Right lobe of liver (tissue), 6 donors: Measurements from ENCODE around the gene TSPAN9. TPM values are rescaled to one million over a fixed set of nuclear protein-coding genes. Genes with fewer than 3 reads are reported as not detected.

Source experiments
- ATAC-seq, 4 donors: fragments of 200-7000 bp; cut with Tn5 transposase; one replicate each; pipeline ENCODE4 v1.9.1; 2020; ENCODE audit warnings: mild to moderate bottlenecking in 4 of 4, moderate library complexity in 4 of 4
- DNase-seq, 3 donors: peaks; one replicate each; pipeline ENCODE4 v3.0.0-alpha.2; 2020
- H3K27ac ChIP-seq, 3 donors: fragments of 200-600 bp; one replicate each; pipeline ENCODE4 v1.8.0; 2022
- H3K27me3 ChIP-seq, 2 donors: fragments of 200-600 bp; one replicate each; pipeline ENCODE4 v1.8.0; 2022
- H3K36me3 ChIP-seq, 4 donors: fragments of 200-600 bp; sonication (generic) in 1 of 4; one replicate each; pipeline versions ENCODE4 v1.5.1 to v1.8.0; 2017 to 2022; ENCODE audit warnings: control low read depth in 1 of 4
- H3K4me1 ChIP-seq, 4 donors: fragments of 200-600 bp; sonication (generic) in 1 of 4; one replicate each; pipeline versions ENCODE4 v1.5.1 to v1.8.0; 2017 to 2022; ENCODE audit warnings: control low read depth in 1 of 4
- H3K4me3 ChIP-seq, 3 donors: fragments of 200-600 bp; one replicate each; pipeline ENCODE4 v1.8.0; 2022
- H3K9me3 ChIP-seq, 4 donors: fragments of 200-600 bp; sonication (generic) in 1 of 4; one replicate each; pipeline versions ENCODE4 v1.5.1 to v1.8.0; 2017 to 2022; ENCODE audit warnings: control low read depth in 1 of 4
- POLR2A ChIP-seq: fragments of 450-650 bp; IDR thresholded peaks from one replicate; pipeline ENCODE4 v1.6.1; 2017; ENCODE audit warnings: antibody characterized with exemption, mild to moderate bottlenecking
- whole genome bisulfite sequencing: methylation state at CpG from one replicate; pipeline ENCODE4 v1.1.6; 2018; ENCODE audit warnings: low coverage, low lambda C conversion rate; ENCODE audit not compliant: insufficient coverage; ENCODE audit errors: missing lambda C conversion rate; 5-methylcytosine and 5-hydroxymethylcytosine counted together
- intact Hi-C, 2 donors: fragments of 100-400 bp; cut with DNase I; formaldehyde crosslinking; loops; one replicate each; pipeline versions ENCODE4 v1.11.2 to v1.14.1; 2022
- total RNA-seq, 6 experiments: library from RNA; depleted of rRNA in 2 of 6; stranded (reverse); fragments of >200 nt in 2 of 6; fragmentation: NEBNext Ultra II Directional in 3 of 6; extraction: Animal tissue kit (Norgen Biotek cat#: 25700) in 3 of 6; gene quantifications; one replicate each; pipeline versions ENCODE4 v1.1.0 to v1.2.4, GENCODE V29; 2016 to 2023
- TF ChIP-seq, protein P1 (sequence below), 4 donors: fragments of 200-600 bp in 3 of 4; fragments of 450-650 bp in 1 of 4; IDR thresholded peaks; one replicate each; pipeline versions ENCODE4 v1.5.1 to v1.8.0; 2016 to 2022; ENCODE audit warnings: antibody characterized with exemption in 4 of 4, mild to moderate bottlenecking in 2 of 4
- donor health status: DM: no; HTN: yes; CAD: no.
- donor health status: DM: no; HTN: no; CAD: no.
- donor health status: DM: no; HTN: no; CAD: no.
- donor health status: DM: no; HTN: yes; CAD: no.
- donor health status: DM: no; HTN: yes; CAD: no.

TSPAN9 gene
- total RNA-seq, 6 experiments from 2014 or later, result 23.7 to 53.2 (median 39.8) TPM

DNA sequence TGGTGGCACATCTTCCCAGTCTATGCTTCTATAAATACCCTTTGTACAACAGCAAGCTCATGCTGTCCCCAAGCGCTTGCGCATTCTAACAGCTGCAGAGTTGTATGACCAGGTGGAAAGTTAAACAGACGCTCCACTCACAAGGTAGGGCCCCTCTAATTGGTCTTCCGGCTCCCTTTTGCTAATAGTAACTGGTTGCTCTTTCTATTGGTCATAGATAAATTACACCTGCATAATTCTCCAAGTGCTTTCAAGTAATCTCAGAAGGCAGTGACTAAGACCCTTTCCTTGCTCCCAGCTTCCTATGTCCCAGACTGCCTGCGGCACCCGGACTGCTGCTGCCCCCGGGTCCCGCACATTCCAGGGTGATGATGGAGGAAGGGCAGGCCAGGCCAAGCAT is 6.1 kb upstream of the TSPAN9 start:
- no peak for ATAC-seq

DNA sequence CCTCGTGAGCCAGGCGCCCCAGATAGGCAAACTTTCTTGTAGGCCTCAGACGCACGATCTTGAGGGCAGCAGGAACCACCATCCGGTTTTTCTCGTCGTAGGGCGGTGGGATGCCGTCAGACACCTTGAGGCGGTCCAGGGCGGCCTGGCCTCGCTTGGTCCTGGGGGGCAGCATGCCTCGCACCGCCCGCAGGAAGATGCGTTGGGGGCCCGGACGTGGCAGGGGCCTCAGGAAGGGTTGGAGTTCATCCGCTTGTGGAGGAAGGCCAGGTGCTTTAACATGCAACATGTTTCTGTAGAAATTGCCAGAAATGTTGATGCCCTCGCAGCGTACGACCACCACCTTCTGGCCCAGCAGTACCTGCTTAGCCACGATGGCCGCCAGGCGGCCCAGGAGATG is 5.5 kb upstream of the TSPAN9 start:
- TF ChIP-seq, protein P1, sequence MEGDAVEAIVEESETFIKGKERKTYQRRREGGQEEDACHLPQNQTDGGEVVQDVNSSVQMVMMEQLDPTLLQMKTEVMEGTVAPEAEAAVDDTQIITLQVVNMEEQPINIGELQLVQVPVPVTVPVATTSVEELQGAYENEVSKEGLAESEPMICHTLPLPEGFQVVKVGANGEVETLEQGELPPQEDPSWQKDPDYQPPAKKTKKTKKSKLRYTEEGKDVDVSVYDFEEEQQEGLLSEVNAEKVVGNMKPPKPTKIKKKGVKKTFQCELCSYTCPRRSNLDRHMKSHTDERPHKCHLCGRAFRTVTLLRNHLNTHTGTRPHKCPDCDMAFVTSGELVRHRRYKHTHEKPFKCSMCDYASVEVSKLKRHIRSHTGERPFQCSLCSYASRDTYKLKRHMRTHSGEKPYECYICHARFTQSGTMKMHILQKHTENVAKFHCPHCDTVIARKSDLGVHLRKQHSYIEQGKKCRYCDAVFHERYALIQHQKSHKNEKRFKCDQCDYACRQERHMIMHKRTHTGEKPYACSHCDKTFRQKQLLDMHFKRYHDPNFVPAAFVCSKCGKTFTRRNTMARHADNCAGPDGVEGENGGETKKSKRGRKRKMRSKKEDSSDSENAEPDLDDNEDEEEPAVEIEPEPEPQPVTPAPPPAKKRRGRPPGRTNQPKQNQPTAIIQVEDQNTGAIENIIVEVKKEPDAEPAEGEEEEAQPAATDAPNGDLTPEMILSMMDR (IDR thresholded peaks at IDR 0.05), result no peak
- TF ChIP-seq POLR2A, result no peak
- intact Hi-C loops, result loop anchor here (5.0 to 10.0 kb wide), 4 partner anchors 63 to 206 kb away; no protein-coding TSS in a partner anchor
- DNase-seq (no peak), ATAC-seq (no peak)
- no peaks in the 10 kb centered on the region for H3K27me3 ChIP-seq
- H3K9me3 ChIP-seq, result no peaks in the 10 kb centered on the region
- H3K36me3 ChIP-seq, result no peaks in the 10 kb centered on the region
- H3K4me3 ChIP-seq, result no peak overlapping the region
- H3K4me1 ChIP-seq, result peaks cover 0 to 4% (median 0%) of the 10 kb centered on the region in 4 donors
- no peak overlapping the region for H3K27ac ChIP-seq
- WGBS, result 84% methylated on average over 3 of the region's 25 CpGs

More for the DNA sequence above, 6.1 kb upstream of the TSPAN9 start:
- WGBS, result 89% methylated on average over 4 of the region's 8 CpGs
- no peaks in the 10 kb centered on the region for H3K4me1 ChIP-seq
- H3K9me3 ChIP-seq, result no peaks in the 10 kb centered on the region
- TF ChIP-seq POLR2A, result no peak
- TF ChIP-seq, protein P1 (IDR thresholded peaks at IDR 0.05), result no peak
- H3K4me3 ChIP-seq, result no peak overlapping the region
- DNase-seq, result no peak
- intact Hi-C loops, result loop anchor here (5.0 to 10.0 kb wide), 4 partner anchors 64 to 206 kb away; no protein-coding TSS in a partner anchor
- H3K36me3 ChIP-seq, result no peaks in the 10 kb centered on the region
- no peaks in the 10 kb centered on the region for H3K27me3 ChIP-seq
- no peak overlapping the region for H3K27ac ChIP-seq

DNA sequence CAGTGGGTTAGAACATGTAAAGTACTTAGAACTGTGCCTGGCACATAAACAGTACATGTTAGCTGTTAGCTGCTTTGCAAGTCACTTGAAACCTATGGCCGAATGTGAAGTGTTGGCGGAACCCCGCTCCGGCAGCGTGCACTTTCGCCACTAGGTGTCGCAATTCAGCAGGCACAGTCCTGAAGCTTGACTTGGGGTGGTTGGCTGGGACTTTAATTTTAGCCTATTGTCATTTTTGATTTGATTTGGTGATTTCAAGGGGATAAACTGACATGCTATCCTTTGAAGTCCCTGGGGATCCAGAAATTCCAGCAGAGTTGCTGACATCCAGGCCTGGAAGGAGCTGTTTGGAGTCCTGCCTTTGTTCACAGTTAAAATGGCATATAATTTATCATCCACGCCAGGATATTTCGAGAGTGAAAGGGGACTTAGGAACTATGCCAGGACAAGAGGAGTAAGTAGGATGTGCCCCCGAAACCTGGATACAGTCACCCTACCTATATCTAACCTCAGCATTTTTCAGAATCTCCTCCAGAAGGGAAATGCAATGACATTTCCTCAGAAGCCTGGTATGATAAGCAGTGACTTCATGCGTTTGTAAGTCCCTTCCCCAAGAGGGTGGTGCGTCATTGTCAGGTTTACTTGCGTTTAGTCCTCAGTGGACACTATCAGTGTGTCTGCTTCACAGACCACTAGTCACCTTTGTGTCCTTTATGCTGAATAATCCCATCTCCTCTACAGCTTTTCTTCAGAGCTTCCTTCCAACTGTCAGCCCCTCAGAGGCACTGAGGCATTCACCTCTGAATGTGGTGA is 3.5 kb upstream of the TSPAN9 start:
- Histone ChIP-seq H3K36me3 (no peaks in the 10 kb centered on the region), H3K4me1 (peaks cover 0 to 6% (median 2%) of the 10 kb centered on the region in 4 donors), H3K27ac (no peak overlapping the region), H3K4me3 (no peak overlapping the region), H3K27me3 (no peaks in the 10 kb centered on the region), H3K9me3 (no peaks in the 10 kb centered on the region)
- ATAC-seq (peak; percentile 50 to 59 (median 52)), DNase-seq (peak; percentile 82 to 87 (median 82))
- no peak for TF ChIP-seq POLR2A
- TF ChIP-seq, protein P1 (IDR thresholded peaks at IDR 0.05), result peak; percentile 92 to 99 (median 98)
- intact Hi-C loops, result loop anchor here (5.0 to 10.0 kb wide), 4 partner anchors 61 to 204 kb away; no protein-coding TSS in a partner anchor
- 1% methylated on average over 10 of the region's 13 CpGs for WGBS

DNA sequence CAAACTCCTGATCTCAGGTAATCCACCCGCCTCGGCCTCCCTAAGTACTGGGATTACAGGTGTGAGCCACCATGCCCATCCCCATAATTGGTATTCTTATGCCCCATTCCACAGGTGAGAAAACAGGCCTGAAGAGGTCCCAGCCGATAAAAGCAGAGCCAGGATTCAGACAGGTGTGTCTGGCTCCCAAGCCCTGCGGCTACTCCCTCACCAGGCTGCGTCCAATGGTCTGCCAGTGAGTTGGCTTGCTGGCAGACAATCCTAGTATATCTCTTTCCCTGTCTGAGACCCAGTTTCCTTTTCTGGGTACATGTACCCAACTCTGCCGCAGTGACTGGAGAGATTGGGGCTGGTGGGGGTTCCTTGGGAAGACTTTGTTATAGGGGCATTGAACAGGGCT is 1.9 kb upstream of the TSPAN9 start:
- TF ChIP-seq, protein P1 (IDR thresholded peaks at IDR 0.05), result no peak
- no peak for TF ChIP-seq POLR2A
- 100% methylated on average over 1 of the region's 6 CpGs for WGBS

More for the DNA sequence above, 1.9 kb upstream of the TSPAN9 start:
- H3K4me1 ChIP-seq, result peaks cover 0 to 18% (median 2%) of the 10 kb centered on the region in 4 donors
- no peak overlapping the region for H3K4me3 ChIP-seq
- no peaks in the 10 kb centered on the region for H3K27me3 ChIP-seq
- no peak for ATAC-seq
- DNase-seq, result no peak
- no peak overlapping the region for H3K27ac ChIP-seq
- intact Hi-C loops, result loop anchor here (10.0 kb wide), 3 partner anchors 59 to 199 kb away; no protein-coding TSS in a partner anchor
- H3K9me3 ChIP-seq, result no peaks in the 10 kb centered on the region
- no peaks in the 10 kb centered on the region for H3K36me3 ChIP-seq
